ENCODE results near the gene SZT2.
"Not testable (repeated sequence)": the region's sequence is repeated elsewhere in the genome, so short reads cannot be mapped to it uniquely, and the experiment has no call there.

Gene SZT2

DNA sequence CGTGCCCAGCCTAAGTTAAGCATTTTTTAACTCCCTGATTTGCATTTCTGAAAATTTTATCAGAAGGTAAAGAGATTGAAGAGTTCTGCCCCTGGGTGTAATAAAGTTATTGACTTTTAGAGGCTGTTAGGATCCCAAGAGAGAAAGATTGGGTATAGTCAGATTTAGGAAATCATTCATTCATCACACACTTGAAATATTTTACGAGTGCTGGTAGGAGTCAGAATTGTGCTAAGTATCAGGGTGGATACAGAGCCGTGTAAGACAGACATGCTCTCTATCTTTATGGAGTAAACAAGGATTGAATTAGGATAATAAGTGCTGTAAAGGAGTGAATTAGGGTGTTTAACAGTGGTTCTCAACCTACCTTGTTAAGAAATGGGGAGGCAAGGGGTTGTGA lies 3.0 kb downstream of the SZT2 start:
- DNase-seq = no peak

DNA sequence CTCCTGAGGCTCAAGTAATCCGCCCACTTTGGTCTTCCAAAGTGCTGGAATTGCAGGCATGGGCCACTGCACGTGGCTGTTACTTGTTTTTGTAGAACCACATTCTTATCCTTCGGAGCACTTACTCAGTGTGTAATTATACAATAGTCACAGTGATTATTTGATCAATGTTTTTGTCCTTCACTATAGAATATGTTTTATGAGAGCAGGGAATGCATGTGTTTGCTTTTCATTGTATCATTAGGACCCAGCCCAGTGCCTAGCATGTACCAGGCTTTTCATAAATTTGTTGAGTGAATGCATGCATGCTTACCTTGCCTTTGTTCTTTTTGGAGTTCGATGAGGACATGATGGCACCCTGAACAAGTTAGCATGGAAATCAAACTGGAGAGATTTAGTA lies 5.8 kb downstream of the SZT2 start:
- DNase-seq = no peak

GRCh38 chr1:43396059-43396458 lies 6.4 kb downstream of the SZT2 start:
- DNase-seq = no peak

DNA sequence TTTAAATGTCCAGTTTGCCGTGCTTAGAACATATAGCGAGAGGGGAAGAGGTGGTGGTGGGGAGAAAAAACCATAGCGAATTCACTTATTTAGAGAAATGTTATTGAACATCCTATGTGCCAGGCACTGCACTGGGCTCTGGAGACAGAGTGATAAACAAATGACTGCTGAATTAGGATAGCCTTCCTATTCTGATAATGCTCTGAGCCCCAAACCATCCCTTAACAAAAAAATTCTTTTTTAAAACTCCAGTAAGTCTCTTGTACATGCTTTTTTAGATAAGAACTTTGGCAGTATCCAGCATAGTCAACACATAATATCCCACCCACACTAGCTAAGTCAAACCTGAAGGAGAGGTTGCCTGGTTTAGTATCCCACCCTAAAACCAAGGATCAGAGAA lies 8.5 kb downstream of the SZT2 start:
- DNase-seq = no peak

GRCh38 chr1:43400441-43400840 lies 10.7 kb downstream of the SZT2 start:
- not testable (repeated sequence) for DNase-seq

- no peak for DNase-seq
Observed at GRCh38 chr1:43402089-43402865, 12.6 kb downstream of the SZT2 start.

GRCh38 chr1:43404353-43404752 lies 14.7 kb downstream of the SZT2 start:
- no peak for DNase-seq

- no peak for DNase-seq
Observed at GRCh38 chr1:43405219-43405875, 15.6 kb downstream of the SZT2 start.

GRCh38 chr1:43405876-43406234 lies 16.2 kb downstream of the SZT2 start:
- no peak for DNase-seq

GRCh38 chr1:43410571-43410970 lies 20.9 kb downstream of the SZT2 start:
- no peak for DNase-seq

GRCh38 chr1:43413426-43413825 lies 23.7 kb downstream of the SZT2 start:
- not testable (repeated sequence) for DNase-seq

- peak; percentile 69 for DNase-seq
Observed at GRCh38 chr1:43414634-43415223, 25.0 kb downstream of the SZT2 start.

GRCh38 chr1:43415901-43416300 lies 26.2 kb downstream of the SZT2 start:
- DNase-seq = no peak

DNA sequence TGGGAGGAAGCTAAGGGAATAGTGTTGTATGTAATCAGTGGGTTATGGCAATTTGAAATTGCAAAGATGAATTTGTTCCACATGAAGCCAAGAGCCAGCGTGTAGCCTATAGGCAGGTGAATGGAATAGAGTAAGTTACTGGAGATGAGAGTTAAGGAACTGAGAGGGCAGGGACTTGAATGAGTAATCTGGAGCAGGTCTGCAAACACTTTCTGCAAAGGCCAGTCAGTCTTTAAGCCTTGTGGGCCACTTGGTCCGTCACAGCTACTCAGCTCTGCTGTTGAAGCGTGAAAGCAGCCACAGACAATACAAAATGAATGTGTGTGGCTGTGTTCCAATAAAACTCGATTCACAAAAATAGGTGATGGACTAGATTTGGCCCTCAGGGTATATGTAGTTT lies 29.2 kb downstream of the SZT2 start:
- no peak for DNase-seq

- DNase-seq = no peak
Observed at GRCh38 chr1:43419627-43420425, 30.1 kb downstream of the SZT2 start.

DNA sequence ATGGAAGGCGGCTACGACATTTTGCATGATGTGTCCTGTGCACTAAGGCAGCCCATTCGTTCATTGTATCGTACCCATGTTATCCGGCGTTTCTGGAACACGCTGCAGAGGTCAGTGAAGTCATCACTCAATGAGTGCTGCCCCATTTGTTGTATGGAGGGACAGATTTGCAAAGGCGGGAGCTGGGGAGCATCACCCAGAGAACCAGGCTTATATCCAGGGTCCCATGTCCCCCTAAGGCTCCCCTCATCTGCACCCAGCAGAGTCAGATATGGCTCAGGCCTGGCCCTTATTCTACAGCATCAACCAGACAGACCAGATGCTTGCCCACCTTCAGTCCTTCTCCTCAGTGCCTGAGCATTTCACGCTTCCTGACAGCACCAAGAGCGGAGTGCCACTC lies 31.2 kb downstream of the SZT2 start:
- DNase-seq = no peak

- DNase-seq = no peak
Observed at GRCh38 chr1:43421396-43421795, 31.7 kb downstream of the SZT2 start.

DNA sequence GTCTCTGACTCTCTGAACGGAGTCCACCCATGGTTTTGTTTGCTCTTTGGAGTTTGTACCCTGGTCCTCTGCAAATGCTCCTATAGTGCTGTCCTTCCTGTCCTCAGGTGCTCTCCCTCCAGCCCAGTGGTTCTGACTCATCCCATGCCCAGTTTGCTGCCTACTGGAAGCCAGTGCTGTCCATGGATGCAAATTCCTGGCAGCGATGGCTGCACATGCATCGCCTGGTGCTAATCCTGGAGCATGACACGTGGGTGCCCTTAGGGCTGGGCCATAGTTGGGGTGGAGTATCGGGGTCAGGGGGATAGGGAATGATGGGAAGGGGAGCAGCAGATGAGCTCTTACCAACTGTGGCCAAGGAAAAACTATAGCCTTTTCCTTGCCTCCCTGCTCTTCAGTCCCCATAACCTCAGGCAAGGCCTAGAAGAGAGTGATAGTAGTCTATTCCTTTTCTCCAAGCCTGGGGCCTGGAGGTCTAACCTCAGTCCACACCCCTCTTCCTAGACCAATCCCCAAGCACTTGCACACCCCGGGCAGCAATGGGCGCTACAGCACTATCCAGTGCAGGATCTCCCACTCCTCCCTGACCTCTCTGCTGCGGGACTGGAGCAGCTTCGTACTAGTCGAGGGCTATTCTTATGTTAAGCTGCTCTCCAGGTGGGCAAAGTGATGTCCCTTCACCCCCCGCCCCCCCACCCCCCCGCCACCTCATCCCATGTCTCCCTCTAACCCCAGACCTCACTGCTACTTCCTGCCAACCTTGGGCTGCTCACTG lies 32.5 kb downstream of the SZT2 start:
- no peak for DNase-seq

- DNase-seq = no peak
Observed at GRCh38 chr1:43422995-43423671, 33.4 kb downstream of the SZT2 start.

DNA sequence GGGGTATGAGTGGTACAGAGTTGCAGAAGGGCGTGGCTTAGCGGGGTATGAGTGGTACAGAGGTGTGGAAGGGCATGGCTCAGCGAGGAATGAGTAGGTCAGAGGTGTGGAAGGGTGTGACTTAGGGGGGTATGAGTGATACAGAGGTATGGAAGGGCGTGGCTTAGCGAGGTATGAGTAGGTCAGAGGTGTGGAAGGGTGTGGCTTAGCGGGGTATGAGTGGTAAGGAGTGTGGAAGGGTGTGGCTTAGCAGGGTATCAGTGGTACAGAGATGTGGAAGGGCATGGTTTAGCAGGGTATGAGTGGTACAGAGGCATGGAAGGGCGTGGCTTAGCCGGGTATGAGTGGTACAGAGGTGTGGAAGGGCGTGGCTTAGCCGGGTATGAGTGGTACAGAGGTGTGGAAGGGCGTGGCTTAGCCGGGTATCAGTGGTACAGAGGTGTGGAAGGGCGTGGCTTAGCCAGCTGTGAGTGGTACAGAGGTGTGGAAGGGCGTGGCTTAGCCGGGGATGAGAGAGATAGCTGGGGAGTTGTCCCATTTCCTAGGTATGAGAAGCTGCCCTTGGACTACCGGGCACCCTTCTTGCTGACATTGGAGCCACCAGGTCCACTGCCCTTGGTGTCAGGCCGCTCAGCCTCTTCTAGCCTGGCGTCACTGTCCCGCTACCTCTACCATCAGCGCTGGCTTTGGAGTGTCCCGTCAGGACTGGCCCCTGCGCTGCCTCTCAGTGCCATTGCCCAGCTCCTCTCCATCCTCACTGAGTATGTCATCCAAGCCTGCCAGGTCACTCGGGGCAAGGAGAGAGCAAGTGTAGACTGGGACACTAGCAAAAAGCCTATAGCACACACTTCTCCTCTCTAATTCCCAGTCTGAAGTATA lies 34.2 kb downstream of the SZT2 start:
- DNase-seq = peak; percentile 5

- DNase-seq = no peak
Observed at GRCh38 chr1:43425045-43425444, 35.3 kb downstream of the SZT2 start.

Data from activated CD4-positive, alpha-beta T cell treated with anti-CD3 and anti-CD28 coated beads, Interleukin-2, Interleukin-6, amounts not matched to agents 100 ng/mL and 50 ng/mL, durations not matched to agents 16 hours and 8 hours (primary cell).